ENCODE measurements around the gene NDUFS5. TPM values are rescaled to one million over a fixed set of nuclear protein-coding genes. Genes with fewer than 3 reads are reported as not detected.

Gene NDUFS5
- polyA plus RNA-seq, 1 of the 3 experiments (the other 2 are of a cell fraction): 881 TPM

DNA sequence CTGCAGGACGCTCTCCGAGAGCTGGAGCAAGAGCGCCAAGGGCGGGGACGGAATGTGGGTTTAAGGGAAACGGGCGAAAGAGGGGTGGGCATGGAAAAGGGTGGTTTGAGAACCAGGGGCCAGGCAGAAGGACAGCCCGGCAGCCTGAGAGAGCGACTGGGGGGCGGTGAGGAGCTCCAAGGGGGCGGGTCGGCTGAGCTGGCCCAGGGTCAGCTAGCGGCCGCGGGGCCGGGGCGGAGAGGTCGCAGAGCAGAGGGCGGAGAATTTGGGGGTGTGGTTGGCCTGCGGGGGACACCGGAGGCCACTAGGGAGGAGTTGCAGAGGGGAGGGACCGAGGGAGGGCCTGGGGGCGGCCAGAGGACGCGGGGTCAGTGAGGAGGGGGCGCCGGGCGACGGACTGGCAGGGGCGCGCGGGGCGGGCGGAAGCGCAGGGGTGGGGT is 54.7 kb downstream of the NDUFS5 start:
- CTCF ChIA-PET: interaction anchor here (0.7 to 4.4 kb wide), 9 partner anchors 9 to 962 kb away, joined by 3 to 24 read pairs (median 3); no protein-coding TSS in a partner anchor
- no peak for DNase-seq

DNA sequence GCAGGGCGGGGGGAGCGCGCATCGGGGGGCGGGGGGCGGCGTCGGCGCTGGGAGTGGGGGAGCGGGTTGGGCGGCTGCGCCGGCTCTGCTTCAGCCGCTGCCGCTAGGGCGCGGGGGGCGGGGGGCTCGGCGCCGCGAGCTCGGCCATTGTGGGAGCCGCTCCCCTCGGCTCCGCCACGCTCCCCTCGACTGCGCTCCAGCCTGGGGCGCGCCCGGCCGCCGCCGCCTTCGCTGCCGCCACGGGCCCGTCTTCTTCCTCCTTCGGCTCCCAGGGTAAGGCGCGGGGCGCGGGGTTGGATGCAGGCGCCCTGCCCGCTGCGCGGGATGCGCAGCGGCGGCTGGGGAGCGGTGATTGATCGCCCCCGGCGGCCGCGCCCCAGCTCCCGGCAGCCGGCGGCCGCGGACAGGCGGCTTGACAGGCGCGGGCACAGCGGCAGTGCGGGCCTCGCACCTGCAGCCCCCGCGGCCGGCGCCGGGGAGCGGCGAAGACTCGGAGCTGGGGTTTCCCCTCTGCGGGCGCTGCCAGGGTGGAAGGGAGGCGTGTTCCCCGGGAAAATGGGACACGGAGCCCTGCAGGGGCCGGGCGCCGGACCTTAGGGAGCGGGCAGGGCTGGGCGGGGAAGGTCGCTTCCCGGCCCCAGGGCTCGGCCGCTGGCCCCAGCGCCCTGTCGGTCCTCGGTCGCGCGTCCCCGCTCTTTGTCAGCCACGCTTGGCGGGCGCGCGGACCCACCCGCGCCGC is 55.3 kb downstream of the NDUFS5 start:
- H3K36me3 ChIP-seq (replicated peaks in 1 of 2; ENCODE audit: control insufficient read depth in 1 of 2, insufficient read depth in 2 of 2, low read length in 1 of 2): no peaks in the 10 kb centered on the region
- ChIA-PET POLR2A (interaction anchor here (0.8 kb wide), 1 partner anchor 48 kb away, joined by 4 read pairs; no protein-coding TSS in a partner anchor), CTCF (interaction anchor here (1.0 to 4.4 kb wide), 5 partner anchors 10 to 457 kb away, joined by 3 to 24 read pairs (median 3); no protein-coding TSS in a partner anchor)
- H3K4me1 ChIP-seq (ENCODE audit: control insufficient read depth in 1 of 2, insufficient read depth in 2 of 2, low read depth in 1 of 2, low read length in 1 of 2): peaks cover 0 to 6% of the 10 kb centered on the region in 2 experiments; a peak in 1 of 4 replicates
- H3K4me3 ChIP-seq (ENCODE audit: low read depth in 2 of 2, low read length in 1 of 2): peak overlapping the region; percentile 60 to 63
- H4K20me1 ChIP-seq (ENCODE audit: insufficient read depth): no peaks in the 10 kb centered on the region
- peak overlapping the region; percentile 87 for H3K4me2 ChIP-seq
- no peaks in the 10 kb centered on the region for H3K9me2 ChIP-seq
- no peaks in the 10 kb centered on the region for H3K79me2 ChIP-seq (ENCODE audit: insufficient read depth)
- H3K9ac ChIP-seq: no peak overlapping the region
- no peak overlapping the region for H3K27ac ChIP-seq (ENCODE audit: low read depth in 2 of 2, low read length in 1 of 2)
- peaks cover 8% of the 10 kb centered on the region; the same call in 1 of the 2 replicates for H3K27me3 ChIP-seq (ENCODE audit: insufficient read depth)
- WGBS (ENCODE audit: low lambda C conversion rate): 0% methylated on average over 2 of the region's 105 CpGs
- H3K9me3 ChIP-seq: no peaks in the 10 kb centered on the region
- H2AFZ ChIP-seq (ENCODE audit: low read depth): no peak overlapping the region
- H3F3A ChIP-seq (replicated peaks; ENCODE audit: insufficient read depth): no peaks in the 10 kb centered on the region
- peak; percentile 89 for DNase-seq
- TF ChIP-seq ELF1 (IDR thresholded peaks at IDR 0.05): no peak
- TF ChIP-seq SIN3A (IDR thresholded peaks at IDR 0.05; ENCODE audit: borderline replicate concordance, low read depth, low read length): no peak
- no peak for TF ChIP-seq SMC3 (IDR thresholded peaks at IDR 0.05; ENCODE audit: low read depth, low read length)
- 0 out of 2 replicates have a peak, but pooled peaks have one; percentile 9 for TF ChIP-seq CTCF (IDR thresholded peaks at IDR 0.05)
- no peak for TF ChIP-seq GATA2 (CRISPR knock-in tag; IDR thresholded peaks at IDR 0.05)

More for the DNA sequence above, 54.7 kb downstream of the NDUFS5 start:
- Histone ChIP-seq H3F3A (replicated peaks; ENCODE audit: insufficient read depth) (no peaks in the 10 kb centered on the region), H3K4me1 (ENCODE audit: control insufficient read depth in 1 of 2, insufficient read depth in 2 of 2, low read depth in 1 of 2, low read length in 1 of 2) (peaks cover 0 to 6% of the 10 kb centered on the region in 2 experiments; a peak in 1 of 4 replicates), H2AFZ (ENCODE audit: low read depth) (peak overlapping the region; percentile 56; the same call in 1 of the 2 replicates), H4K20me1 (ENCODE audit: insufficient read depth) (no peaks in the 10 kb centered on the region), H3K36me3 (replicated peaks in 1 of 2; ENCODE audit: control insufficient read depth in 1 of 2, insufficient read depth in 2 of 2, low read length in 1 of 2) (no peaks in the 10 kb centered on the region), H3K27me3 (ENCODE audit: insufficient read depth) (peaks cover 8% of the 10 kb centered on the region; the same call in 1 of the 2 replicates), H3K9ac (no peak overlapping the region), H3K9me2 (no peaks in the 10 kb centered on the region), H3K27ac (ENCODE audit: low read depth in 2 of 2, low read length in 1 of 2) (no peak overlapping the region), H3K9me3 (no peaks in the 10 kb centered on the region), H3K4me2 (0 out of 2 replicates have a peak overlapping the region, but pooled peaks have one; percentile 29), H3K79me2 (ENCODE audit: insufficient read depth) (no peaks in the 10 kb centered on the region), H3K4me3 (ENCODE audit: low read depth in 2 of 2, low read length in 1 of 2) (peak overlapping the region in 1 of 2 experiments; percentile 60; a peak in 2 of 4 replicates)
- POLR2A ChIA-PET: interaction anchor here (0.8 kb wide), 1 partner anchor 47 kb away, joined by 4 read pairs; no protein-coding TSS in a partner anchor
- 39% methylated on average over 32 of the region's 35 CpGs for WGBS (ENCODE audit: low lambda C conversion rate)
- TF ChIP-seq MAX (IDR thresholded peaks at IDR 0.05; ENCODE audit: low read depth) (no peak), EP300 (IDR thresholded peaks at IDR 0.05; ENCODE audit: borderline replicate concordance in 1 of 2, low read depth in 1 of 2, low read length in 1 of 2) (no peak), YY1 (IDR thresholded peaks at IDR 0.05; ENCODE audit: low read depth) (no peak)
- TF ChIP-seq, protein P1, sequence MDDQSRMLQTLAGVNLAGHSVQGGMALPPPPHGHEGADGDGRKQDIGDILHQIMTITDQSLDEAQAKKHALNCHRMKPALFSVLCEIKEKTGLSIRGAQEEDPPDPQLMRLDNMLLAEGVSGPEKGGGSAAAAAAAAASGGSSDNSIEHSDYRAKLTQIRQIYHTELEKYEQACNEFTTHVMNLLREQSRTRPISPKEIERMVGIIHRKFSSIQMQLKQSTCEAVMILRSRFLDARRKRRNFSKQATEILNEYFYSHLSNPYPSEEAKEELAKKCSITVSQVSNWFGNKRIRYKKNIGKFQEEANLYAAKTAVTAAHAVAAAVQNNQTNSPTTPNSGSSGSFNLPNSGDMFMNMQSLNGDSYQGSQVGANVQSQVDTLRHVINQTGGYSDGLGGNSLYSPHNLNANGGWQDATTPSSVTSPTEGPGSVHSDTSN (IDR thresholded peaks at IDR 0.05): no peak
- TF ChIP-seq, protein P2, sequence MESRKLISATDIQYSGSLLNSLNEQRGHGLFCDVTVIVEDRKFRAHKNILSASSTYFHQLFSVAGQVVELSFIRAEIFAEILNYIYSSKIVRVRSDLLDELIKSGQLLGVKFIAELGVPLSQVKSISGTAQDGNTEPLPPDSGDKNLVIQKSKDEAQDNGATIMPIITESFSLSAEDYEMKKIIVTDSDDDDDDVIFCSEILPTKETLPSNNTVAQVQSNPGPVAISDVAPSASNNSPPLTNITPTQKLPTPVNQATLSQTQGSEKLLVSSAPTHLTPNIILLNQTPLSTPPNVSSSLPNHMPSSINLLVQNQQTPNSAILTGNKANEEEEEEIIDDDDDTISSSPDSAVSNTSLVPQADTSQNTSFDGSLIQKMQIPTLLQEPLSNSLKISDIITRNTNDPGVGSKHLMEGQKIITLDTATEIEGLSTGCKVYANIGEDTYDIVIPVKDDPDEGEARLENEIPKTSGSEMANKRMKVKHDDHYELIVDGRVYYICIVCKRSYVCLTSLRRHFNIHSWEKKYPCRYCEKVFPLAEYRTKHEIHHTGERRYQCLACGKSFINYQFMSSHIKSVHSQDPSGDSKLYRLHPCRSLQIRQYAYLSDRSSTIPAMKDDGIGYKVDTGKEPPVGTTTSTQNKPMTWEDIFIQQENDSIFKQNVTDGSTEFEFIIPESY (IDR thresholded peaks at IDR 0.05; ENCODE audit: borderline replicate concordance, low read depth): no peak

Data from SK-N-SH (cell line).